Measurements from ENCODE around the gene KCTD2.

KCTD2 gene

GRCh38 chr17:75049057-75049456 lies 2.0 kb downstream of the KCTD2 start:
- no peak overlapping the region for H3K27ac Mint-ChIP-seq
- no peaks in the 10 kb centered on the region for H3K27me3 Mint-ChIP-seq
- ATAC-seq (replicated peaks) (no peak), DNase-seq (no peak)
- H3K4me3 Mint-ChIP-seq, result no peak overlapping the region
- peaks cover 15 to 31% of the 10 kb centered on the region in 2 donors for H3K4me1 Mint-ChIP-seq
- H3K36me3 Mint-ChIP-seq, result peaks cover 19 to 26% of the 10 kb centered on the region in 2 donors
- no peaks in the 10 kb centered on the region for H3K9me3 Mint-ChIP-seq

- DNase-seq, result peak; percentile 27
- H3K36me3 Mint-ChIP-seq, result peaks cover 19 to 29% of the 10 kb centered on the region in 2 donors
- peak in 1 of 2 donors; percentile 31 for ATAC-seq (replicated peaks)
- peaks cover 15 to 29% of the 10 kb centered on the region in 2 donors for H3K4me1 Mint-ChIP-seq
- no peaks in the 10 kb centered on the region for H3K9me3 Mint-ChIP-seq
- no peak overlapping the region for H3K4me3 Mint-ChIP-seq
- no peaks in the 10 kb centered on the region for H3K27me3 Mint-ChIP-seq
- H3K27ac Mint-ChIP-seq, result no peak overlapping the region
Measured at GRCh38 chr17:75049706-75050105, 2.7 kb downstream of the KCTD2 start.

- Mint-ChIP-seq H3K27me3 (no peaks in the 10 kb centered on the region), H3K36me3 (peaks cover 28 to 37% of the 10 kb centered on the region in 2 donors), H3K4me3 (no peak overlapping the region), H3K4me1 (peaks cover 12 to 18% of the 10 kb centered on the region in 2 donors), H3K9me3 (no peaks in the 10 kb centered on the region), H3K27ac (no peak overlapping the region)
- no peak for ATAC-seq (replicated peaks)
- DNase-seq, result no peak
Measured at GRCh38 chr17:75051941-75052340, 4.9 kb downstream of the KCTD2 start.

GRCh38 chr17:75059369-75060345 lies 12.6 kb downstream of the KCTD2 start:
- DNase-seq, result no peak
- peak; percentile 38 to 46 for ATAC-seq (replicated peaks)
- peak overlapping the region; percentile 42 for H3K27ac Mint-ChIP-seq

GRCh38 chr17:75060434-75061054 lies 13.5 kb downstream of the KCTD2 start:
- H3K4me1 Mint-ChIP-seq, result peaks cover 7 to 14% of the 10 kb centered on the region in 2 donors
- DNase-seq, result no peak
- ATAC-seq (replicated peaks), result no peak
- peaks cover 43 to 62% of the 10 kb centered on the region in 2 donors for H3K36me3 Mint-ChIP-seq
- no peaks in the 10 kb centered on the region for H3K9me3 Mint-ChIP-seq
- H3K27ac Mint-ChIP-seq, result no peak overlapping the region
- no peak overlapping the region for H3K4me3 Mint-ChIP-seq
- H3K27me3 Mint-ChIP-seq, result no peaks in the 10 kb centered on the region

More at GRCh38 chr17:75059369-75060345, 12.6 kb downstream of the KCTD2 start:
- Mint-ChIP-seq H3K9me3 (no peaks in the 10 kb centered on the region), H3K4me1 (peaks cover 4 to 9% of the 10 kb centered on the region in 2 donors), H3K27me3 (no peaks in the 10 kb centered on the region), H3K4me3 (peak overlapping the region in 1 of 2 donors; percentile 25), H3K36me3 (peaks cover 38 to 59% of the 10 kb centered on the region in 2 donors)

GRCh38 chr17:75061055-75061438 lies 14.0 kb downstream of the KCTD2 start:
- H3K27ac Mint-ChIP-seq, result no peak overlapping the region
- no peak overlapping the region for H3K4me3 Mint-ChIP-seq
- H3K27me3 Mint-ChIP-seq, result no peaks in the 10 kb centered on the region
- ATAC-seq (replicated peaks) (no peak), DNase-seq (no peak)
- H3K36me3 Mint-ChIP-seq, result peaks cover 45 to 62% of the 10 kb centered on the region in 2 donors
- no peaks in the 10 kb centered on the region for H3K9me3 Mint-ChIP-seq
- H3K4me1 Mint-ChIP-seq, result peaks cover 10 to 19% of the 10 kb centered on the region in 2 donors

GRCh38 chr17:75061618-75062017 lies 14.6 kb downstream of the KCTD2 start:
- Mint-ChIP-seq H3K4me1 (peaks cover 10 to 23% of the 10 kb centered on the region in 2 donors), H3K27me3 (no peaks in the 10 kb centered on the region), H3K9me3 (no peaks in the 10 kb centered on the region), H3K27ac (no peak overlapping the region), H3K36me3 (peaks cover 40 to 62% of the 10 kb centered on the region in 2 donors), H3K4me3 (no peak overlapping the region)
- no peak for ATAC-seq (replicated peaks)
- no peak for DNase-seq

GRCh38 chr17:75063201-75063600 lies 16.2 kb downstream of the KCTD2 start:
- no peak for DNase-seq
- H3K27ac Mint-ChIP-seq, result no peak overlapping the region
- ATAC-seq (replicated peaks), result no peak
- peaks cover 12 to 23% of the 10 kb centered on the region in 2 donors for H3K4me1 Mint-ChIP-seq
- H3K9me3 Mint-ChIP-seq, result no peaks in the 10 kb centered on the region
- H3K4me3 Mint-ChIP-seq, result no peak overlapping the region
- H3K27me3 Mint-ChIP-seq, result no peaks in the 10 kb centered on the region
- peaks cover 37 to 58% of the 10 kb centered on the region in 2 donors for H3K36me3 Mint-ChIP-seq

GRCh38 chr17:75063626-75064025 lies 16.6 kb downstream of the KCTD2 start:
- Mint-ChIP-seq H3K4me1 (peaks cover 12 to 23% of the 10 kb centered on the region in 2 donors), H3K36me3 (peaks cover 37 to 58% of the 10 kb centered on the region in 2 donors), H3K27me3 (no peaks in the 10 kb centered on the region), H3K9me3 (no peaks in the 10 kb centered on the region), H3K27ac (no peak overlapping the region), H3K4me3 (no peak overlapping the region)
- ATAC-seq (replicated peaks) (no peak), DNase-seq (no peak)

- Mint-ChIP-seq H3K36me3 (peaks cover 37 to 58% of the 10 kb centered on the region in 2 donors), H3K27ac (peak overlapping the region; percentile 39), H3K4me3 (no peak overlapping the region), H3K27me3 (no peaks in the 10 kb centered on the region), H3K4me1 (peaks cover 12 to 23% of the 10 kb centered on the region in 2 donors), H3K9me3 (no peaks in the 10 kb centered on the region)
- ATAC-seq (replicated peaks) (no peak), DNase-seq (no peak)
Measured at GRCh38 chr17:75064040-75064439, 17.0 kb downstream of the KCTD2 start.

- peaks cover 36 to 56% of the 10 kb centered on the region in 2 donors for H3K36me3 Mint-ChIP-seq
- H3K4me3 Mint-ChIP-seq, result no peak overlapping the region
- no peak overlapping the region for H3K27ac Mint-ChIP-seq
- DNase-seq (no peak), ATAC-seq (replicated peaks) (no peak)
- no peaks in the 10 kb centered on the region for H3K9me3 Mint-ChIP-seq
- peaks cover 11 to 21% of the 10 kb centered on the region in 2 donors for H3K4me1 Mint-ChIP-seq
- H3K27me3 Mint-ChIP-seq, result no peaks in the 10 kb centered on the region
Measured at GRCh38 chr17:75064460-75064859, 17.4 kb downstream of the KCTD2 start.

- Mint-ChIP-seq H3K4me1 (peaks cover 7 to 15% of the 10 kb centered on the region in 2 donors), H3K4me3 (peak overlapping the region in 1 of 2 donors; percentile 32), H3K36me3 (peaks cover 34 to 51% of the 10 kb centered on the region in 2 donors), H3K9me3 (no peaks in the 10 kb centered on the region), H3K27me3 (no peaks in the 10 kb centered on the region), H3K27ac (peak overlapping the region; percentile 42)
- no peak for DNase-seq
- ATAC-seq (replicated peaks), result no peak
Measured at GRCh38 chr17:75064867-75065561, 18.0 kb downstream of the KCTD2 start.

- Mint-ChIP-seq H3K9me3 (no peaks in the 10 kb centered on the region), H3K27me3 (no peaks in the 10 kb centered on the region), H3K36me3 (peaks cover 34 to 48% of the 10 kb centered on the region in 2 donors), H3K4me3 (peak overlapping the region in 1 of 2 donors; percentile 32), H3K4me1 (peaks cover 7 to 14% of the 10 kb centered on the region in 2 donors), H3K27ac (peak overlapping the region; percentile 42)
- ATAC-seq (replicated peaks) (peak in 1 of 2 donors; percentile 27), DNase-seq (no peak)
Measured at GRCh38 chr17:75065562-75066151, 18.6 kb downstream of the KCTD2 start.

GRCh38 chr17:75067856-75068255 lies 20.8 kb downstream of the KCTD2 start:
- H3K9me3 Mint-ChIP-seq, result no peaks in the 10 kb centered on the region
- H3K36me3 Mint-ChIP-seq, result peaks cover 23 to 27% of the 10 kb centered on the region in 2 donors
- no peak for DNase-seq
- no peak for ATAC-seq (replicated peaks)
- H3K27ac Mint-ChIP-seq, result peak overlapping the region; percentile 69
- H3K4me3 Mint-ChIP-seq, result no peak overlapping the region
- peaks cover 7 to 14% of the 10 kb centered on the region in 2 donors for H3K4me1 Mint-ChIP-seq
- no peaks in the 10 kb centered on the region for H3K27me3 Mint-ChIP-seq
